Thoracic aorta (tissue), 2 donors: ENCODE data around the gene NGF. TPM values are rescaled to one million over a fixed set of nuclear protein-coding genes. Genes with fewer than 3 reads are reported as not detected.

Experiments
- ATAC-seq: fragments of 150-250 bp; one replicate; pipeline ENCODE4 v1.8.0; 2017; ENCODE audit warnings: low read depth; ENCODE audit not compliant: insufficient number of reproducible peaks, low FRiP score
- DNase-seq: peaks from one replicate; pipeline ENCODE4 v3.0.0-alpha.2; 2020; ENCODE audit warnings: low spot score
- H3K27ac ChIP-seq, 2 donors: fragments of 200-600 bp; sonication (generic); 1 replicate in 1 of 2; 2 replicates in 1 of 2; pipeline ENCODE4 v1.5.1; 2016; ENCODE audit warnings: mild to moderate bottlenecking in 2 of 2, moderate library complexity in 2 of 2
- H3K27me3 ChIP-seq: fragments of 200-600 bp; sonication (generic); replicated peaks from 2 replicates; pipeline ENCODE4 v1.6.0; 2016; ENCODE audit warnings: mild to moderate bottlenecking; ENCODE audit not compliant: insufficient read depth
- H3K36me3 ChIP-seq: fragments of 200-600 bp; sonication (generic); one replicate; pipeline ENCODE4 v1.5.1; 2016
- H3K4me1 ChIP-seq, 2 donors: fragments of 200-600 bp; sonication (generic); 1 replicate in 1 of 2; 2 replicates in 1 of 2; pipeline versions ENCODE4 v1.5.1 to v1.6.0; 2016; ENCODE audit warnings: low read depth in 2 of 2, mild to moderate bottlenecking in 1 of 2; ENCODE audit not compliant: control insufficient read depth in 1 of 2
- H3K4me3 ChIP-seq: fragments of 200-600 bp; sonication (generic); 2 replicates; pipeline ENCODE4 v1.5.1; 2016; ENCODE audit warnings: mild to moderate bottlenecking
- H3K9me3 ChIP-seq: fragments of 200-600 bp; sonication (generic); 2 replicates; pipeline ENCODE4 v1.5.1; 2016
- total RNA-seq, 2 donors: library from RNA; depleted of rRNA; stranded (reverse); fragments of >200 nt; gene quantifications; one replicate each; pipeline versions ENCODE4 v1.1.0 to v1.2.3, GENCODE V29; 2016
- TF ChIP-seq, protein P1 (sequence below): fragments of 200-600 bp; sonication (generic); IDR thresholded peaks from one replicate; pipeline ENCODE4 v1.5.1; 2019; ENCODE audit warnings: antibody characterized with exemption

NGF gene
- total RNA-seq, 2 donors from 2014 or later = 21.8 to 25.7 TPM

DNA sequence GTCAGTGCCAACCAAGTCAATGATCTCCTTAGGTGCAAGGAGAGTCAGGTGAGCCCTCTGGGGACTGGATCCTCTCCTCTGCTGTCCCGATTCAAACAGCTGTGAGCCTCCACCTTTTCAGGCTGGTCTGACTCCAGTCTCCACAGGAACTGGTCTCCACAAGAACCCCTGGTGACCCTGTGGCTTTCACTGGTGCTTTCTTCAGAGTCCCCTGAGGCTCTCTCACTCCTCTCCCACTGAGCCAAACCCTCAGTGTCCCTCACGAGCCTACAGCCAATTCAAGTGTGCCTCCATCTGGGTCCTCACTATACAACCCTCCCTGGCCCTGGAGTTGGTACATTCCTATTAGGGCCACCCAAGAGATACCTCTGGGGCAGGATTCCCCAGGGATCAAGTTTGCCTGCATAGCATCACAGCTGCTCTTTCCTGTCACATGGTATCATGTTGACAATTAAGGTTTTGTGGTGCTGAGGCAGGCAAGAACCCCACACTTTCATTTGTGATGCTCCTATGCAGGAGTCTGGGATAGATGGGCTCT, 5.2 kb upstream of the NGF start:
- TF ChIP-seq, protein P1, sequence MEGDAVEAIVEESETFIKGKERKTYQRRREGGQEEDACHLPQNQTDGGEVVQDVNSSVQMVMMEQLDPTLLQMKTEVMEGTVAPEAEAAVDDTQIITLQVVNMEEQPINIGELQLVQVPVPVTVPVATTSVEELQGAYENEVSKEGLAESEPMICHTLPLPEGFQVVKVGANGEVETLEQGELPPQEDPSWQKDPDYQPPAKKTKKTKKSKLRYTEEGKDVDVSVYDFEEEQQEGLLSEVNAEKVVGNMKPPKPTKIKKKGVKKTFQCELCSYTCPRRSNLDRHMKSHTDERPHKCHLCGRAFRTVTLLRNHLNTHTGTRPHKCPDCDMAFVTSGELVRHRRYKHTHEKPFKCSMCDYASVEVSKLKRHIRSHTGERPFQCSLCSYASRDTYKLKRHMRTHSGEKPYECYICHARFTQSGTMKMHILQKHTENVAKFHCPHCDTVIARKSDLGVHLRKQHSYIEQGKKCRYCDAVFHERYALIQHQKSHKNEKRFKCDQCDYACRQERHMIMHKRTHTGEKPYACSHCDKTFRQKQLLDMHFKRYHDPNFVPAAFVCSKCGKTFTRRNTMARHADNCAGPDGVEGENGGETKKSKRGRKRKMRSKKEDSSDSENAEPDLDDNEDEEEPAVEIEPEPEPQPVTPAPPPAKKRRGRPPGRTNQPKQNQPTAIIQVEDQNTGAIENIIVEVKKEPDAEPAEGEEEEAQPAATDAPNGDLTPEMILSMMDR = no peak
- ATAC-seq (no peak), DNase-seq (no peak)
- Histone ChIP-seq H3K4me3 (no peak overlapping the region), H3K9me3 (no peaks in the 10 kb centered on the region), H3K4me1 (peaks cover 3 to 29% of the 10 kb centered on the region in 2 donors), H3K27ac (no peak overlapping the region), H3K27me3 (no peaks in the 10 kb centered on the region), H3K36me3 (no peaks in the 10 kb centered on the region)

DNA sequence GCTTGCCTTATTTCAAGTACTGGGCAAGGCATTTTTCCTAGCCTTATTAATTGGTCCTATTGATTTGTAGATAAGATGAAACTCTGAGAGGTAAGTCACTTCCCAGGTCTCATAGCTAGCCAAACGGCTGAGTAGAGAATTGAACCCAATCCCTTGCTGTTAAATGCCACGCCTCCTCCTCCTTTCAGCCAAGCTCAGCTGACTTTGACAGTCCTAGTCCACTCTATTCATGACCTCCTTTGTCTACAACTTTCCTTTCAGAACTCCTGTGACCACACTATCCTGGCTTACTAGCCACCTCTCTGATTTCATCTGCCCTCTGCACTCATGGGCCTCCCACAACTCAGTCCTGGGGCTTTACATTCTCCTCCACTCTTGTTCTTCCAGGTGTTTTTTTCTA, 3.9 kb upstream of the NGF start:
- ATAC-seq (no peak), DNase-seq (no peak)
- Histone ChIP-seq H3K4me1 (peaks cover 3 to 31% of the 10 kb centered on the region in 2 donors), H3K9me3 (no peaks in the 10 kb centered on the region), H3K27me3 (no peaks in the 10 kb centered on the region), H3K4me3 (no peak overlapping the region), H3K27ac (no peak overlapping the region), H3K36me3 (no peaks in the 10 kb centered on the region)
- TF ChIP-seq, protein P1 = no peak

DNA sequence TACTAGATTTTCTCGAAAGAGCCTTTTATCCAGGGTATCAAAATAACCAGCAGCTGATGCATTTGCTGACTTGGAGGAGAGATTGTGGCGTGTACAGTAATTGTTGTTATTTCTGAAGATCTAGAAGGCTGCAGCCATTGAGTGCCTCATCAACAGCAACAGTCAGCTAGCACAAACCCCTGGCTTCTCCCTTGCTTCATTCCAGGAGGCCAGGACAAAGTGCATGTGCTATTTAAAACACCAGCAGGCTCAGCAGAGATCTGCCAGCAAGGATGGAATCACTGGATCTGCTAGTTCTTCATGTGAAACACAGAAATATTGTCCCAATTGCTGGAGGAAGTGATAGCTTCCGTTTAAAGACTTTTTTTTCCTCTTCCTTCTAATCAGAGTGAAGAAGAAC, 2.8 kb upstream of the NGF start:
- H3K36me3 ChIP-seq = no peaks in the 10 kb centered on the region
- TF ChIP-seq, protein P1 = no peak
- H3K27ac ChIP-seq = peak overlapping the region; percentile 4 to 63
- H3K9me3 ChIP-seq = no peaks in the 10 kb centered on the region
- no peak overlapping the region for H3K4me3 ChIP-seq
- no peaks in the 10 kb centered on the region for H3K27me3 ChIP-seq
- peaks cover 3 to 42% of the 10 kb centered on the region in 2 donors for H3K4me1 ChIP-seq
- DNase-seq = no peak
- ATAC-seq = no peak

DNA sequence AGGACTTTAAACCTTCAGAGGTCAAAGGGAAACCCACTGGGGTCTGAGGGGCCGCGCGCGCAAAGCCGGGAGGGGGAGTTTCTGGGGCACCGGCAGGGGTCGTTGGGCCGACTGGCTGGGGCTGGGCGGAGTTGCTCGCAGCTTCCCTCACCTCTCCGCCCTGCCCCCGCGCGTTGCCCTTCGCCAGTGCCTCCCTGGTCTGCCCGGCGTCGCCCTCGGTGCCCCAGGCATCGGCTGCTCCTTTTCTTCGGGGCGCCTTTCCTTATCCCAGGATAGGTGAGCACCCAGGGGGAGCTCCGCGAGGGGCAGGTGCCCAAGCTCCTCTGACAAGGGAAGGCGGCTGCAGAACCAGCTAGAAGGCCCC, 390 bp upstream of the NGF start:
- Histone ChIP-seq H3K27ac (peak overlapping the region; percentile 83 to 87), H3K36me3 (no peaks in the 10 kb centered on the region), H3K4me1 (peaks cover 12 to 66% of the 10 kb centered on the region in 2 donors), H3K4me3 (peak overlapping the region; percentile 88), H3K27me3 (no peaks in the 10 kb centered on the region), H3K9me3 (no peaks in the 10 kb centered on the region)
- TF ChIP-seq, protein P1 = no peak
- ATAC-seq = no peak
- DNase-seq = no peak

DNA sequence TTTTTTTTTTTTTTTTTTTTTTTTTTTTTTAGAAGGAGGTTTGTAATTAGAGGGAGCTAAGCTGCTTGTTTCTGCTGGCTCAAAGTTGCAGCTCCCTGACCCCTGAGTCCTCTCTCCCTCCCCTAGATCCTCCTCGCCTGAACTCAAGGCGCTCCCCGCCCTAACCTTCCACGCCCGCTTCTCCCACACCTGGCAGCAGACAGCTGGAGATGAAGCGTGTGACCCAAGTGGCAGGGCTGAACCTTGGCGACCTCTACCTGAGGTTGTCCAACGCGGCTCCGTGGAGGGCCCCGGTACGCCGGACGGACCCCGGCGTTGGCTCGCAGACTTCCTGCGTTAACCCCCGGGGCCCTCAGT, 795 bp downstream of the NGF start:
- peak overlapping the region; percentile 83 to 87 for H3K27ac ChIP-seq
- no peak for ATAC-seq
- TF ChIP-seq, protein P1 = no peak
- peaks cover 20 to 77% of the 10 kb centered on the region in 2 donors for H3K4me1 ChIP-seq
- no peaks in the 10 kb centered on the region for H3K9me3 ChIP-seq
- no peak for DNase-seq
- no peaks in the 10 kb centered on the region for H3K36me3 ChIP-seq
- no peaks in the 10 kb centered on the region for H3K27me3 ChIP-seq
- H3K4me3 ChIP-seq = peak overlapping the region; percentile 88
